IgD-negative memory B cell (primary cell): ENCODE results near the gene CCDC40. TPM values are rescaled to one million over a fixed set of nuclear protein-coding genes. Genes with fewer than 3 reads are reported as not detected.

Experiments
- H3K27ac Mint-ChIP-seq, 3 donors: one replicate each; pipeline ENCODE4 v1.8.0; 2020 to 2022; ENCODE audit warnings: mild to moderate bottlenecking in 3 of 3, mixed read lengths in 3 of 3, moderate library complexity in 1 of 3
- H3K27me3 Mint-ChIP-seq: one replicate; pipeline ENCODE4 v1.8.0; 2021; ENCODE audit warnings: mixed read lengths
- H3K36me3 Mint-ChIP-seq: one replicate; pipeline ENCODE4 v1.8.0; 2020; ENCODE audit warnings: mild to moderate bottlenecking, mixed read lengths
- H3K4me1 Mint-ChIP-seq, 3 donors: one replicate each; pipeline ENCODE4 v1.8.0; 2020 to 2022; ENCODE audit warnings: mixed read lengths in 3 of 3, mild to moderate bottlenecking in 1 of 3
- H3K4me3 Mint-ChIP-seq, 4 donors: one replicate each; pipeline ENCODE4 v1.8.0; 2020 to 2022; ENCODE audit warnings: mild to moderate bottlenecking in 4 of 4, mixed read lengths in 4 of 4, moderate library complexity in 3 of 4
- H3K9me3 Mint-ChIP-seq, 3 donors: one replicate each; pipeline ENCODE4 v1.8.0; 2020 to 2021; ENCODE audit warnings: mixed read lengths in 3 of 3, mild to moderate bottlenecking in 1 of 3
- polyA plus RNA-seq: library from polyadenylated mRNA; unstranded; fragments of 300-500 nt; fragmentation: Illumina TruSeq; gene quantifications from one replicate; pipeline ENCODE4 v1.2.3, GENCODE V29; 2021

CCDC40 gene
- polyA plus RNA-seq, 1 donor from 2014 or later: not detected

DNA sequence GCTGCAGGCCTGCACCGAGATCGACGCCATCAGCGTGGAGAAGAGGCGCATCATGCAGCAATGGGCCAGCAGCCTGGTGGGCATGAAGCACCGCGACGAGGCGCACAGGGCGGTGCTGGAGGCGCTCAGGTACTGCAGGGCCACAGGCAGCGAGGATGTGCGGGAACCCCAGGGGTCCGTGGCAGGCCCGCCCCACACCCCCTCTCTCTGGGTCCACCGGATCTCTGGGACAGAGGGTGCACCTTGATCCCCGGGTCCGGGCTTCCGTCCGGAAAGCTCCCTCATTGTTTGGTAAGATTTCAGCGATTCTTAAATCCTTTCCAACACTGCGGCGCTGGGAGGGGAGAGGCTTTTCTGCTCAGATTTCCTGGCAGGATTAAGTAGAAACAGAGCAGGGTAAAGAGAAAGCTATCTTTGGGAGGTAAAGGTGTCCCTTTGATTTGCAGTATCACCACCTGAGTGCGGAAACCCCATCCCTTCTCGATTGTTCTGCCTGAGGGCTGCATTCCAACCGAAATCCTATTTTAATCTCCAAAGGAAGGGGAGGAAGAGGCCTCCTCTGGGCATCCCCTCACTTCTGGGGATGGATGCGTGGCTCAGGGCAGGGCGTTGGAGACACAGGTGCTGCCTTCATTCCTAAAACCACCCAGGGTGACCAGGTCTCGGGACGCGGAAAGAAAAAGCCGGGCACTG is 29.2 kb downstream of the CCDC40 start:
- H3K27me3 Mint-ChIP-seq: no peaks in the 10 kb centered on the region
- no peaks in the 10 kb centered on the region for H3K36me3 Mint-ChIP-seq
- no peak overlapping the region for H3K27ac Mint-ChIP-seq
- H3K4me1 Mint-ChIP-seq: no peaks in the 10 kb centered on the region
- no peaks in the 10 kb centered on the region for H3K9me3 Mint-ChIP-seq
- H3K4me3 Mint-ChIP-seq: no peak overlapping the region

DNA sequence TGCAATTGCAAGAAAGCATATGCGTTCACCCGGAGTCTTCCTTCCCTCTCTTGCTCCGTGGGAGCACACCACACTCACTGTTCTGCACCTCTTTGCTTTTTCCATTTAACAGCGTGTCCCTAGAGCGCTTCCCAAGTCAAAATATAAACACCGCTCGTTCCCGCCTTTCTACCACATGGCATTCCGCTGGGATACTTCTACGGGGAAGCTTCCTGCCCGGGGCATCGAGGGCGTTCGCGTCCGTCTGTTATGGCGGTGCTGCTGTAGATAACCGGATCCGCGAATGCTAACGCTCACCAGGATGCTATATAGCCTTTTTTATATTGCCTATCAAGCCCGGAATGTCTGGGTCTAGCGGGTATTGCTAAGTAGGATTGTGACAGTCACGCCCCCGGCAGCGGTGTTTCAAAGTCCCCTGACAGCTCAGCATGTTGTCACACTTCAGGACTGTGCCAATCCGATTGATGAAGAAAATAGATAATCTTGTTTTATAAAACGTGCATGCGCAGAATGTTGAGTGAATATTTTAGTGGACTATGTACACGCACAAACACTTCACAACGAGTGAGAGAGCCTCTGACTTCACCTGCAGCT is 31.0 kb downstream of the CCDC40 start:
- Mint-ChIP-seq H3K4me1 (no peaks in the 10 kb centered on the region), H3K9me3 (no peaks in the 10 kb centered on the region), H3K36me3 (no peaks in the 10 kb centered on the region), H3K27me3 (peaks cover 6% of the 10 kb centered on the region), H3K4me3 (no peak overlapping the region), H3K27ac (no peak overlapping the region)

DNA sequence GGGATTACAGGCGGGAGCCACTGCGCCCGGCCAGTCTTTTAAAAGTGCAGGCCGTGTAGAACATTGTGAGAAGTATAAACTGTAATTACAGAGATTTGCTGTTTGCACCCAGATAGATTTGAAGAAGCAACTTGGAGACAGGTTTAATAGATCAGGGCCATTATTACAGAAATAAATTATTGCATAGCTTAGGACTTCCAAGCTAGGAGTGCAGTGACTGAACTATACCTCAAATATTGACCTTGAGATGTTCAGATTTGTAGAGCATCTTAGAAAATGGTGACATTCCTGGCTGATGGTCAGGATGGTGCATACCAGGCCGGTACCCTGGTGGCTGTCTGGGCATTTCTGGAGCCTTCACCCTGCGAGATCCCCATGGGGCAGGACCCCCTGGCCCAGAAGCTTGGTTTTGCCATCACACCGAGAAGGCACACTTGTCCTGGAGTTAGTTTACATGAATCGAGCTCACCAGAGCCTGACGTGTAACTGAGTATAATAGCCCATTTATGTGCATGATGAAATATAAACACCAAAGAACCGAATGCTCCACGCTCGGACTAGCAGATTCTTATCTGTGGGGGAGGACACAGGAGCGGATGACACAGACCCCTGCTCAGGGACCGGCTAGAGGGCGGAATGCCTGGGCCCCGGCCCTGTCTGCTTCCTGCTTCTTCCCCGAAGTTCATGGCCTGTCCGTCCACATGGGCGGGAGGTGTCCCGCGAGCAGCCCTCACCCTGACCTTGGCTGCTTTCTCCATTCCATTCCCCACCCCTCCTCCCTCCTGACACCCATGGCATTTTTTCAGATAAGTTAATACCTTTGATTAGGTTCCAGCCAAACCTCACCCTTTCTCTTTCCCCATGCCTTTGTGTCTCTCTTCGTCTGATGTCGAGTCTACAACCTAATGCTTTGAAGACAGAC is 32.1 kb downstream of the CCDC40 start:
- H3K27me3 Mint-ChIP-seq: peaks cover 6% of the 10 kb centered on the region
- no peak overlapping the region for H3K4me3 Mint-ChIP-seq
- no peaks in the 10 kb centered on the region for H3K4me1 Mint-ChIP-seq
- H3K27ac Mint-ChIP-seq: no peak overlapping the region
- H3K36me3 Mint-ChIP-seq: no peaks in the 10 kb centered on the region
- H3K9me3 Mint-ChIP-seq: no peaks in the 10 kb centered on the region

DNA sequence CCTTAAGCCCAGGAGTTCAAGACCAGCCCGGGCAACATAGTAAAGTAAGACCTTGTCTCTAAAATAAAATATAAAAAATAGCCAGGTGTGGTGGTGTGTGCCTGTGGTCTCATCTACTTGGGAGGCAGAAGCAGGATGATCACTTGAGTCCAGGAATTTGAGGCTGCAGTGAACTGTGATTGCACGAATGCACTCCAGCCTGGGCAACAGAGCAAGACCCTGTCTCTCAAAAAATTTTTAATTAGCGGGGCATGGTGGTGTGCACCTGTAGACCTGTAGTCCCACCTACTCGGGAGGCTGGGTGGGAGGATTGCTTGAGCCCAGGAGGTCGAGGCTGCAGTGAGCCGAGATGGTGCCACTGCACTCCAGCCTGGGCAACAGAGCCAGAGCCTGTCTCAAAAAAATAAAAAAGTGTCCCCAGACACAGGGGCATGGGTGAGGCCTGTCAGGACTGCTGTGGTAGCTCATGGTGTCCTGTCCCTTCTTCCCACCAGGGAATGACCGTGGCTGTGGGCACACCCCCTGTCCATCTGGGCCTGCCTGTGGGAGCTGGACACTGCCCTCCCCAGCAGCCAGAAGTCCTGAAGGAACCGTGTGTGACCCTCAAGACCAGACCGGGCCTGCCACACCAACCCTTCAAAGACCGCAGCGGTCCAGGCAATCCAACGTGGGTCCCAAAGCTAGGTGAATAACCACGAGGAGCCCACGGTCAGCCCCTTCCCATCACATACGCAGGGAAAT is 34.1 kb downstream of the CCDC40 start:
- H3K9me3 Mint-ChIP-seq: no peaks in the 10 kb centered on the region
- peak overlapping the region in 1 of 4 donors; percentile 37 for H3K4me3 Mint-ChIP-seq
- peak overlapping the region in 1 of 3 donors; percentile 76 for H3K27ac Mint-ChIP-seq
- H3K4me1 Mint-ChIP-seq: no peaks in the 10 kb centered on the region
- H3K27me3 Mint-ChIP-seq: peaks cover 9% of the 10 kb centered on the region
- no peaks in the 10 kb centered on the region for H3K36me3 Mint-ChIP-seq

DNA sequence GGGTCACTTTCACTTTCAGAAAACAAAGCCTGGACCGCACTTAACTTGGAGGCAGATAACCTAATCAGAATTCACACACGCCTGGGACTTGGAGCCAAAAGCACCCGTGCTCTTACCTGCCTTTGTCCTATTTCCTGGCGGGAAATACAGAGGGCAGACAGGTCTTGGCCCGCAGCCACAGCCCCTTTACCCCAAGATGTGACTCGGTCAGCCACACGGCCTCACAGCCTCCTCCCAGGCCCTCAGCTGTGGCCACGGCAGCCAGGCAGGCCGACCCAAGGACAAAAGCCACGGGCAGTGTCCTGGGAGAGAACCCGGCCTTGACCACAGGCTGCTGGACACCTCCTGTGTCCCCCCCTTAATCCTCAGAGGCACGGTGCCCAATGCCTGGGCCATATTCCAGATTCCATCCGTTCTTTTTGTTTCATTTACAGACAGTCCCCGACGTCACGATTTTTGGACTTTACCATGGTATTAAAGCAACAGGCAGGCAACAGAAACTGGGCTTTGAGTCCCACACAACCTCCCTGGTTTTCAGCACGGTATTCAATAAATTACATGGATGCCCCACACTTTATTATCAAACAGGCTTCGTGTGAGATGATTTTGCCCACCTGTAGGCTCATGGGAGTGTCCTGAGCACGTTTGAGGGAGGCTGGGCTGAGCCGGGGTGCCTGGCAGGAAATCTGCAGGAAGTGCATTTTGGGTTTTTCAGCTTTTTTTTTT is 34.8 kb downstream of the CCDC40 start:
- H3K9me3 Mint-ChIP-seq: no peaks in the 10 kb centered on the region
- peaks cover 9% of the 10 kb centered on the region for H3K27me3 Mint-ChIP-seq
- no peak overlapping the region for H3K4me3 Mint-ChIP-seq
- no peaks in the 10 kb centered on the region for H3K4me1 Mint-ChIP-seq
- no peak overlapping the region for H3K27ac Mint-ChIP-seq
- H3K36me3 Mint-ChIP-seq: no peaks in the 10 kb centered on the region

DNA sequence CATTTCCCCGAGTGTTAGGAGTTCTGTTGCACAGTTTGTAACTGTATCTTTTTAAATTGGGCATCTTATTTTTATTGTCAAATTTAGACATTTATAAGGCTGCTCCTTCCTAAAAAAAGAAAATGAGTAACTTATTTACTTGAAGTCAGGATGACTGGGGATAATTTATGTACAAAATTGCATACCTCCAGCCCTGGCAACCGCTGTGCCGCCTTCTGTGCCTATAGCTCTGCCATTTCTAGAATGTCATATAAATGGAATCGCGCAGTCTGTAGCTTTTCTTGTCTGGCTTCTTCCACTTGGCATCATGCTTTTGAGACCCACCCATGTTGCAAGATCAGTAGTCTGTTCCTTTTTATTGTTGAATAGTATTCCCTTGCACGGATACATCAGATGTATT is 36.0 kb downstream of the CCDC40 start:
- Mint-ChIP-seq H3K36me3 (no peaks in the 10 kb centered on the region), H3K27ac (no peak overlapping the region), H3K27me3 (peaks cover 9% of the 10 kb centered on the region), H3K4me3 (no peak overlapping the region), H3K9me3 (no peaks in the 10 kb centered on the region), H3K4me1 (no peaks in the 10 kb centered on the region)

DNA sequence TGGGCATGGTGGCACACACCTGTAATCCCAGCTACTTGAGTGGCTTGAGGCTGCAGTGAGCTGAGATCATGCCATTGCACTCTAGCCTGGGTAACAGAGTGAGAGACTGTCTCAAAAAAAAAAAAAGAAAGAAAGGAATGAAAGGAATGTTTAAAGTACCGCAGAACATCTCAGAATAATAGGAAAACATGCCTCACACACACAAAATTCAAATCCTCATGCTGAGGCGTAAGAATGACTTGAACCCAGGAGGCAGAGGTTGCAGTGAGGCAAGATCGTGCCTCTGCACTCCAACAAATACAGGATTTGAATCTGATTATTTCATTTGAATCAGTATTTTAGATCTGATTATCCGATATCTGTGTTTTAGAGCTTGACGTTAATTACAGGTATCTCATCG is 43.6 kb downstream of the CCDC40 start:
- Mint-ChIP-seq H3K27me3 (peaks cover 9% of the 10 kb centered on the region), H3K9me3 (peaks cover 0 to 2% (median 0%) of the 10 kb centered on the region in 3 donors), H3K27ac (no peak overlapping the region), H3K4me3 (no peak overlapping the region), H3K4me1 (peaks cover 0 to 2% (median 2%) of the 10 kb centered on the region in 3 donors), H3K36me3 (peaks cover 3% of the 10 kb centered on the region)

DNA sequence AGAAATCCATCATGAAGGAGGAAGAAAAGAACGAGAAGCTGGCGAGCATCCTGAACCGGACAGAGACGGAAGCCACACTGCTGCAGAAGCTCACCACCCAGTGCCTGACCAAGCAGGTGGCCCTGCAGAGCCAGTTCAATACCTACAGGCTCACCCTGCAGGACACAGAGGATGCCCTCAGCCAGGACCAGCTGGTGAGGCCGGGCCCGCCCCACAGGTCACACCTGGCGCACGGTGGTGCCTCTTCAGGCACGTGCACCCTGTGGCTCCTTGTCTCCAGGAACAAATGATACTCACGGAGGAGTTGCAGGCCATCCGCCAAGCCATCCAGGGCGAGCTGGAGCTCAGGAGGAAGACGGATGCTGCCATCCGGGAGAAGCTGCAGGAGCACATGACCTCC is 45.2 kb downstream of the CCDC40 start:
- peaks cover 9% of the 10 kb centered on the region for H3K27me3 Mint-ChIP-seq
- peaks cover 0 to 2% (median 2%) of the 10 kb centered on the region in 3 donors for H3K4me1 Mint-ChIP-seq
- H3K36me3 Mint-ChIP-seq: peaks cover 3% of the 10 kb centered on the region
- H3K9me3 Mint-ChIP-seq: peaks cover 0 to 2% (median 0%) of the 10 kb centered on the region in 3 donors
- no peak overlapping the region for H3K27ac Mint-ChIP-seq
- H3K4me3 Mint-ChIP-seq: no peak overlapping the region

DNA sequence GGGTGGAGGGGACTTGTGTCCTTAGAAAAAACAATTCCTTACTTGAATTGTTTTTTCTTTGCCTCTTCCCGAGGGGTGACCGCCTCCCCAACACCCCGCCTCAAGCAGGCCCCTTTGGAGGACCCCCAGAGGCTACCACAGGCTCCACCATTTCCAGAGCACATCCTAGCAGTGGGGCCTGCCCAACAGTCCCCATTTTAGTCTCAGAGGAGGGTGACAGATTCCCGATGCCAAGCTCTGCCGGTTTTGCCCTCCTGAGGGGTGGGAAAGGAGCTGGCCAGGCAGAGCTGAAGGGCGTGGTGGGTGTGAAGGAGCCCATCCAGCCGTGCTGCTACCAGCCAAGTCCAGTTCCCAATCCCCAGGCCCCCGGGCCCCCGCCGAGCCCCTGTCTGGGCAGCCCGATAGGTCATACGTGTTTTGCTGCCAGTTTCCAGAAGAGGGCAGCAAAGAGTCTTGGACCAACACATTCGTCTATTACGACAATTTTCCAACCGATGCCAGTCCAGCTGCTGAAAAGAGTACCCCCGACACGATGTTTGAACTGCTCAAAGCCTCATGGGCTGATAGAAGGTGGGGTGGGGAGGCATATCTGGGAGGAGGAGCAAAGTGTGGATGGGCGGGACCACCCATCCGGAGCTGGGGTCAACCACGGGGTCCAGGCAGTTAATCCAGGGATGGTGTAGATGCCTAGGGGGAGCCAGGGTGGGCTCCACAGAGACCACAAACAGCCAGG is 46.1 kb downstream of the CCDC40 start:
- Mint-ChIP-seq H3K27me3 (peaks cover 9% of the 10 kb centered on the region), H3K27ac (no peak overlapping the region), H3K4me1 (peaks cover 0 to 2% (median 2%) of the 10 kb centered on the region in 3 donors), H3K9me3 (peaks cover 0 to 2% (median 0%) of the 10 kb centered on the region in 3 donors), H3K4me3 (no peak overlapping the region), H3K36me3 (peaks cover 3% of the 10 kb centered on the region)

DNA sequence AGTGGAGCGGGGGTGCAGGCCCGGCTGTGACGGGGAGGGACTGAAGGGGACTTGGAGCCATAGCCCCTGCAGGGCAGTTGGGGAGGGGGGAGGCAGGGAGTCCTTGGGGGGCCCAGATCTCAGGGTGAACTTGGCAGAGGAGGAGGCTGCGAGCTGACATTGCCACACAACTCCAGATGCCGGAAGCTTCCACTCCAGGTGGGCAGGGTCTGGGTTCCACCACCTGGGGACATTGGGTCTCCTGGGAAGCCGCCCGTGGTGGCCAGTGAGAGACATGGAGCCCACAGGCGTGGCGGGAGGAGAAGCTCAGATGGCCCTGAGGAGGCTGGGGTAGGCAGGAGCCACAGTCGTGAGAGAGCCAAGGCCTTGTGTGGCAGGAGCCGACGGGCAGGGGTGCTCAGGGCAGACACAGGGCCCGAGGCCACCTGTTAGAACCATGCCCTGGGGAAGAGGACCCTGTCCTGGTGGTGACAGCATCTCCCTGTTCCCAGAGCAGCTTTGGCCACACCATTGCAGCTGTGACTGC is 46.8 kb downstream of the CCDC40 start:
- H3K27ac Mint-ChIP-seq: no peak overlapping the region
- H3K27me3 Mint-ChIP-seq: peaks cover 9% of the 10 kb centered on the region
- H3K4me1 Mint-ChIP-seq: peaks cover 0 to 2% (median 2%) of the 10 kb centered on the region in 3 donors
- H3K9me3 Mint-ChIP-seq: peaks cover 0 to 2% (median 0%) of the 10 kb centered on the region in 3 donors
- H3K4me3 Mint-ChIP-seq: no peak overlapping the region
- H3K36me3 Mint-ChIP-seq: peaks cover 3% of the 10 kb centered on the region

DNA sequence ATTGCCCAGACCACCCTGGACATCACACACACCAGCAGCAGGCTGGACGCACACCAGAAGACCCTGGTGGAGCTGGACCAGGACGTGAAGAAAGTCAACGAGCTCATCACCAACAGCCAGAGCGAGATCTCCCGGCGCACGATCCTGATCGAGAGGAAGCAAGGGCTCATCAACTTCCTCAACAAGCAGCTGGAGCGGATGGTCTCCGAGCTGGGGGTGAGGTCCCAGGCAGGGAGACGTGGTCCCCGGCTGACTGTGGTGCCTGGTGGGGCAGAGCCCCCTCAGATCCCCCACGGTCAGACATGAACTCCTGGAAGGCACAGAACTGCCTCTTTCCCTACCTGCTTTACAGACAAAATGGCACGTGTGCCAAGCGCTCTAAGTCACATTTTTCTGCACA is 48.3 kb downstream of the CCDC40 start:
- Mint-ChIP-seq H3K36me3 (peaks cover 2% of the 10 kb centered on the region), H3K9me3 (no peaks in the 10 kb centered on the region), H3K27ac (no peak overlapping the region), H3K4me1 (peaks cover 0 to 3% (median 2%) of the 10 kb centered on the region in 3 donors), H3K4me3 (no peak overlapping the region), H3K27me3 (peaks cover 4% of the 10 kb centered on the region)

DNA sequence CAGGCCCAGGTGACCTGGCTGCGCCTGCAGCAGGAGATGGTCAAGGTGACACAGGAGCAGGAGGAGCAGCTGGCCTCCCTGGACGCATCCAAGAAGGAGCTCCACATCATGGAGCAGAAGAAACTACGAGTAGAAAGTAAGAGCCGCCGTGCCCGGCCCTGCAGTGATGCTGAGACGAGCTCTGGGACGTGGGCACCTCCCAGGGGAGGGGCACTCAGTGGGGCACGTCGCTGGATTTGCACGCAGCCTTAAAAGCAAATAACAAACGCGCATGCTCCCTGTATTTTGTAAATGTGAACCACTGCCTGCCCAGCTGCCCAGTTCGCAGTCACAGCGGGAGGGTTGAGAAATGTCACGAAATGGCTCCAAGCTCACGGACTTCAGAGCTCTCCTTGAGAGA is 49.6 kb downstream of the CCDC40 start:
- Mint-ChIP-seq H3K36me3 (peaks cover 2% of the 10 kb centered on the region), H3K4me1 (peaks cover 0 to 3% (median 2%) of the 10 kb centered on the region in 3 donors), H3K27ac (no peak overlapping the region), H3K9me3 (no peaks in the 10 kb centered on the region), H3K27me3 (peaks cover 4% of the 10 kb centered on the region), H3K4me3 (peak overlapping the region in 1 of 4 donors; percentile 28)

DNA sequence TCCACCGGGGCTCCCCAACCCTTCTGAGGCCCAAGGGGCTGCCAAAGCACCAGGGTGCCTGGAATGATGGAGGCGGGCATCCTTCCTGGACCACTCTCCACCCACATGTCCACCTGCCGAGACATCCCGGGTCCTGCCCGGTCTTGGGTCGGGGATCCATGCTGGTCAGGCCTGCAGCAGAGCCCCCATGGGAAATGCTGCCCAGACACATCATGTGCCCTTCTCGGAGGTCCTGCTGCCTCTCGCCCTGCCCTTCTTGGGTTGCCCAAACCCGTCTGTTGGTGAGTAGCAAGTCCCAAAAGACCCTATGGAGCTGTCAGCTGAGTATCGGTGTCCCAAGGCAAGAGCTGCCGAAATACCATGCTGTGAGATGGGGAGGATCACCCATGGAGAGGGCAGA is 50.2 kb downstream of the CCDC40 start:
- peaks cover 4% of the 10 kb centered on the region for H3K27me3 Mint-ChIP-seq
- no peak overlapping the region for H3K4me3 Mint-ChIP-seq
- peaks cover 2% of the 10 kb centered on the region for H3K36me3 Mint-ChIP-seq
- H3K9me3 Mint-ChIP-seq: no peaks in the 10 kb centered on the region
- H3K4me1 Mint-ChIP-seq: peaks cover 0 to 3% (median 2%) of the 10 kb centered on the region in 3 donors
- H3K27ac Mint-ChIP-seq: no peak overlapping the region
